Lung (tissue), 12 donors: ENCODE data around the gene IL22RA1. TPM values are rescaled to one million over a fixed set of nuclear protein-coding genes. Genes with fewer than 3 reads are reported as not detected.

Experiments used
- ATAC-seq: fragments of 200-7000 bp; cut with Tn5 transposase; one replicate; pipeline ENCODE4 v1.9.1; 2020; ENCODE audit warnings: moderate number of reproducible peaks; ENCODE audit not compliant: insufficient read depth, low FRiP score
- DNase-seq, 3 donors: peaks; one replicate each; pipeline ENCODE4 v3.0.0-alpha.2; 2013 to 2017
- H3K27ac ChIP-seq, 2 donors: one replicate each; pipeline ENCODE4 v1.5.1; 2013; ENCODE audit warnings: mild to moderate bottlenecking in 2 of 2, moderate library complexity in 2 of 2, control low read depth in 1 of 2, inconsistent platforms in 1 of 2, low read depth in 1 of 2, low read length in 1 of 2
- H3K27me3 ChIP-seq, 3 donors: one replicate each; pipeline ENCODE4 v1.5.1; 2013; ENCODE audit warnings: low read length in 2 of 3; ENCODE audit not compliant: control insufficient read depth in 3 of 3, insufficient read depth in 3 of 3
- H3K36me3 ChIP-seq, 4 donors: one replicate each; pipeline ENCODE4 v1.5.1; 2013; ENCODE audit warnings: low read length in 4 of 4, mild to moderate bottlenecking in 1 of 4, moderate library complexity in 1 of 4; ENCODE audit not compliant: control insufficient read depth in 4 of 4, insufficient read depth in 4 of 4
- H3K4me1 ChIP-seq, 5 donors: one replicate each; pipeline ENCODE4 v1.5.1; 2013; ENCODE audit warnings: low read length in 5 of 5, mild to moderate bottlenecking in 2 of 5, moderate library complexity in 1 of 5; ENCODE audit not compliant: control insufficient read depth in 5 of 5, insufficient read depth in 5 of 5
- H3K4me3 ChIP-seq: one replicate; pipeline ENCODE4 v1.5.1; 2013; ENCODE audit warnings: mild to moderate bottlenecking, control low read depth, moderate library complexity
- H3K9ac ChIP-seq, 2 donors: one replicate each; pipeline ENCODE4 v1.5.1; 2013; ENCODE audit warnings: low read length in 2 of 2, control low read depth in 1 of 2; ENCODE audit not compliant: insufficient read depth in 1 of 2
- H3K9me3 ChIP-seq, 4 donors: one replicate each; pipeline ENCODE4 v1.5.1; 2013; ENCODE audit warnings: low read length in 3 of 4, mild to moderate bottlenecking in 1 of 4, moderate library complexity in 1 of 4; ENCODE audit not compliant: control insufficient read depth in 4 of 4, insufficient read depth in 3 of 4
- CTCF ChIP-seq: IDR thresholded peaks from 2 replicates; pipeline ENCODE4 v1.5.1; 2012; ENCODE audit warnings: mild to moderate bottlenecking; ENCODE audit errors: control extremely low read depth, extremely low read depth
- WGBS, 2 donors: extraction: QIAGEN DNeasy Blood & Tissue Kit; methylation state at CpG; one replicate each; pipeline ENCODE4 v1.1.7; 2013; 5-methylcytosine and 5-hydroxymethylcytosine counted together
- polyA plus RNA-seq, 2 donors: library from polyadenylated mRNA; stranded (reverse); fragments of 200-250 nt; gene quantifications; one replicate each; pipeline ENCODE4 v1.2.1, GENCODE V29; 2013
- total RNA-seq, 2 donors: library from RNA; depleted of rRNA in 1 of 2; stranded (reverse); fragments of >200 nt in 1 of 2; gene quantifications; one replicate each; pipeline ENCODE4 v1.2.1, GENCODE V29; 2014 to 2021
- donor health status: control.
- donor health status: control.
- donor health status: Bipolar disorder and iron deficiency.
- donor health status: healthy.
- donor health status: DM: yes; HTN: yes; CAD: no.

Gene IL22RA1
- total and polyA plus RNA-seq, 4 donors: 0.09 to 1.0 (median 0.23) TPM

GRCh38 chr1:24095140-24095859 lies 47.6 kb downstream of the IL22RA1 start:
- Histone ChIP-seq H3K9me3 (peaks cover 0 to 2% (median 0%) of the 10 kb centered on the region in 4 donors), H3K27me3 (no peaks in the 10 kb centered on the region), H3K4me3 (no peak overlapping the region), H3K9ac (no peak overlapping the region), H3K27ac (peak overlapping the region in 1 of 2 donors; percentile 81), H3K4me1 (no peaks in the 10 kb centered on the region), H3K36me3 (no peaks in the 10 kb centered on the region)
- TF ChIP-seq CTCF: no peak
- ATAC-seq: no peak
- WGBS, 2 donors: 75 to 77% methylated on average over 14 of the region's 14 CpGs
- DNase-seq: no peak

- Histone ChIP-seq H3K27ac (no peak overlapping the region), H3K9me3 (peaks cover 0 to 2% (median 0%) of the 10 kb centered on the region in 4 donors), H3K4me1 (no peaks in the 10 kb centered on the region), H3K27me3 (no peaks in the 10 kb centered on the region), H3K4me3 (no peak overlapping the region), H3K36me3 (no peaks in the 10 kb centered on the region), H3K9ac (no peak overlapping the region)
- DNase-seq (no peak), ATAC-seq (no peak)
- 81 to 83% methylated on average over 5 of the region's 5 CpGs for WGBS, 2 donors
- TF ChIP-seq CTCF: no peak
Observed at GRCh38 chr1:24094554-24094953, 48.4 kb downstream of the IL22RA1 start.

GRCh38 chr1:24093732-24094131 lies 49.2 kb downstream of the IL22RA1 start:
- ATAC-seq: no peak
- Histone ChIP-seq H3K36me3 (no peaks in the 10 kb centered on the region), H3K9me3 (no peaks in the 10 kb centered on the region), H3K27me3 (no peaks in the 10 kb centered on the region), H3K4me1 (no peaks in the 10 kb centered on the region), H3K9ac (no peak overlapping the region), H3K27ac (no peak overlapping the region), H3K4me3 (no peak overlapping the region)
- no peak for TF ChIP-seq CTCF
- DNase-seq: no peak
- 75 to 85% methylated on average over 9 of the region's 9 CpGs for WGBS, 2 donors

DNA sequence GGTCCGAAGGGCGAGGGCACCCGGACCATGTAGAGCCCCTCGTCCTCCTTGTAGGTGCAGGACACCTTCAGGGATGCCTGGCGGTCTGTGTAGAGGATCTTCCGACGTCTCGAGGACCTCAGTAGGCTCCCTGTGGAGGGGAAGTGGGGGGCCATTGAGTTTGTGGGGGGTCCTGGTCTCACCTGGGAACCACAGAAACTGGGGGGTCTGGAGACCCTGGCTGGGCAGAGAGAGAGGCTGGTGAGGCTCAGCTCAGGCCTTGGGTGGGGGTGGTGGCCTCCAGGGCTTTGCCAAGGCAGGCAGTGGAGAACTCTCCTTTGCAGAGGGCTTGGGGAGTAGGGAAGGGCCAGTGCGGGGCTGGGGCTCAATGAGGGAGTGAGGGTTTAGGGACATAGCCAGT lies 50.0 kb downstream of the IL22RA1 start:
- Histone ChIP-seq H3K27me3 (no peaks in the 10 kb centered on the region), H3K27ac (no peak overlapping the region), H3K4me1 (no peaks in the 10 kb centered on the region), H3K36me3 (no peaks in the 10 kb centered on the region), H3K9me3 (no peaks in the 10 kb centered on the region), H3K9ac (no peak overlapping the region), H3K4me3 (no peak overlapping the region)
- DNase-seq: no peak
- TF ChIP-seq CTCF: no peak
- ATAC-seq: no peak
- 92 to 94% methylated on average over 9 of the region's 9 CpGs for WGBS, 2 donors
